GM12872 (cell line): ENCODE results near the gene TSPAN14.
A peak's percentile ranks its signal among the peaks of the same experiment; 100 is the strongest.

Experiments
- TF ChIP-seq, protein P1 (sequence below): IDR thresholded peaks from 3 replicates; pipeline ENCODE4 v1.5.1; 2011; ENCODE audit warnings: low read depth, mild to moderate bottlenecking, low read length, moderate library complexity; ENCODE audit not compliant: insufficient read depth

The TSPAN14 gene

GRCh38 chr10:80555415-80555814 is 101.3 kb downstream of the TSPAN14 start:
- TF ChIP-seq, protein P1, sequence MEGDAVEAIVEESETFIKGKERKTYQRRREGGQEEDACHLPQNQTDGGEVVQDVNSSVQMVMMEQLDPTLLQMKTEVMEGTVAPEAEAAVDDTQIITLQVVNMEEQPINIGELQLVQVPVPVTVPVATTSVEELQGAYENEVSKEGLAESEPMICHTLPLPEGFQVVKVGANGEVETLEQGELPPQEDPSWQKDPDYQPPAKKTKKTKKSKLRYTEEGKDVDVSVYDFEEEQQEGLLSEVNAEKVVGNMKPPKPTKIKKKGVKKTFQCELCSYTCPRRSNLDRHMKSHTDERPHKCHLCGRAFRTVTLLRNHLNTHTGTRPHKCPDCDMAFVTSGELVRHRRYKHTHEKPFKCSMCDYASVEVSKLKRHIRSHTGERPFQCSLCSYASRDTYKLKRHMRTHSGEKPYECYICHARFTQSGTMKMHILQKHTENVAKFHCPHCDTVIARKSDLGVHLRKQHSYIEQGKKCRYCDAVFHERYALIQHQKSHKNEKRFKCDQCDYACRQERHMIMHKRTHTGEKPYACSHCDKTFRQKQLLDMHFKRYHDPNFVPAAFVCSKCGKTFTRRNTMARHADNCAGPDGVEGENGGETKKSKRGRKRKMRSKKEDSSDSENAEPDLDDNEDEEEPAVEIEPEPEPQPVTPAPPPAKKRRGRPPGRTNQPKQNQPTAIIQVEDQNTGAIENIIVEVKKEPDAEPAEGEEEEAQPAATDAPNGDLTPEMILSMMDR = no peak

DNA sequence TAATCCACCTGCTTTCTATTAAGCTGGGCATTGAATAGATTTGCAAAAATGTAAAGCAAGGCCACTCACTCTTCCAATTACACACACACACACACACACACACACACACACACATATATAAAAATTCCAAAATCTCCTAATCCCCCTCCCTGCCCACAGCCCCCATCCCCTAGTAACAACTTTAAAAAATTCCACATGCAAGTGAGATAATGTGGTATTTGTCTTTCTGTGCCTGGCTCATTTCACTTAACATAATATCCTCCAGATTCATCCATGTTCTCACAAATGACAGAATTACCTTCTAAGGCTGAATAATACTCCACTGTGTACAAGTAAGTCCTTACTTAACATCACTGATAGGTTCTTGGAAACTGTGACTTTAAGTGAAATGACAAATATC is 107.8 kb downstream of the TSPAN14 start:
- TF ChIP-seq, protein P1 = no peak

GRCh38 chr10:80567292-80567691 is 113.2 kb downstream of the TSPAN14 start:
- TF ChIP-seq, protein P1 = 0 out of 3 replicates have a peak, but pooled peaks have one; percentile 18

GRCh38 chr10:80569131-80569895 is 115.2 kb downstream of the TSPAN14 start:
- TF ChIP-seq, protein P1 = no peak

- TF ChIP-seq, protein P1 = no peak
These were observed 117.2 kb downstream of the TSPAN14 start for GRCh38 chr10:80571352-80571751.

DNA sequence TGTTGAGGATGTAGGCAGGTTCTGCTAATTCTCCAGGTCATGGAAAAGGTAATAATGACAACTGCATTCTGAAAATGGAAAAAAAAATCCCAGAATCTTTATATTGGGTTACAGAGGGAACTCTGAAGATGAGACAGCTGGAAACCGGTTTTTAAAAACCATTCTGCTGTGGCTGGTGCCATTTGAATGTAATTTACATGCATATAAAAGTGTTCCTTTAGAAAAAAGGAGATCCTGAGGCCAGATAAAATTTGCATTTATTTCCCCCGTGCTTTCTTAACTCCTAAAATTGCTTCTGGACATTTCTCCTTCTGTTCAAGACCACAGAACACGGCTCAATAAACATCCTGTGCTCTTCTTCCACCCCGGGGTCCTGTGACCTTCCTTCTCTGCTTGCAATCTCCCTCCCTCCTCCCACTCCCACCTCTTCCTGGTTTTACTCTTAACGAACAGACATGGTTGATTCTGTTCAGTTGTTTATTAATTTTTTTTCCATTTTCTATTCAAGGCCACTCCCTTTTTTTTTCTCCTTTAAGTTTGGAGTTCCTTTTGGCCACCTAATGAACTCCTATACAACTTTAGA is 125.2 kb downstream of the TSPAN14 start:
- TF ChIP-seq, protein P1 = no peak

GRCh38 chr10:80579849-80580637 is 125.9 kb downstream of the TSPAN14 start:
- TF ChIP-seq, protein P1 = no peak
